GM10266 (cell line): ENCODE data around the gene PCDHA1.

ENCODE experiments used
- DNase-seq: peaks from one replicate; pipeline ENCODE4 v3.0.0; 2012; ENCODE audit errors: extremely low spot score
- TF ChIP-seq, protein P1 (sequence below): IDR thresholded peaks from 2 replicates; pipeline ENCODE4 v1.5.1; 2012; ENCODE audit warnings: mild to moderate bottlenecking, low read depth; ENCODE audit not compliant: control insufficient read depth, insufficient read depth; ENCODE audit errors: missing control alignments

PCDHA1 gene

DNA sequence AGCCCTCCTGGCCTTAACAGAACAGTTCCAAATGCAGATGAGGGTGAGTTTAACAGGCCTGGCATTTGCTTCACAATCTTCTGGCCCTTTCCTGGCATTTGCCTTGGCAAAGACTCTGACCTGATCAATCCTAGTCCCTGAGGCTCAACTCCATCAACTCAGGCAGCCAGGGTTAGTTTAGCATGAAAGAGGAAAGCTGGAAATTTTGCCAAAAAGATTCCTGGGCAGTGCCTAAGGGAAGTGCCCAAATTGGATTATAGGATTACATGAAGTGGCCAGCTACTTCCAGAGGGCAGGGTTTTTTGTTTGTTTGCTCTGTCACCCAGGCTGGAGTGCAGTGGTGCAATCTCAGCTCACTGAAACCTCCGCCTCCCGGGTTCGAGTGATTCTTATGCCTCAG is 217.1 kb downstream of the PCDHA1 start:
- DNase-seq, result no peak
- TF ChIP-seq, protein P1, sequence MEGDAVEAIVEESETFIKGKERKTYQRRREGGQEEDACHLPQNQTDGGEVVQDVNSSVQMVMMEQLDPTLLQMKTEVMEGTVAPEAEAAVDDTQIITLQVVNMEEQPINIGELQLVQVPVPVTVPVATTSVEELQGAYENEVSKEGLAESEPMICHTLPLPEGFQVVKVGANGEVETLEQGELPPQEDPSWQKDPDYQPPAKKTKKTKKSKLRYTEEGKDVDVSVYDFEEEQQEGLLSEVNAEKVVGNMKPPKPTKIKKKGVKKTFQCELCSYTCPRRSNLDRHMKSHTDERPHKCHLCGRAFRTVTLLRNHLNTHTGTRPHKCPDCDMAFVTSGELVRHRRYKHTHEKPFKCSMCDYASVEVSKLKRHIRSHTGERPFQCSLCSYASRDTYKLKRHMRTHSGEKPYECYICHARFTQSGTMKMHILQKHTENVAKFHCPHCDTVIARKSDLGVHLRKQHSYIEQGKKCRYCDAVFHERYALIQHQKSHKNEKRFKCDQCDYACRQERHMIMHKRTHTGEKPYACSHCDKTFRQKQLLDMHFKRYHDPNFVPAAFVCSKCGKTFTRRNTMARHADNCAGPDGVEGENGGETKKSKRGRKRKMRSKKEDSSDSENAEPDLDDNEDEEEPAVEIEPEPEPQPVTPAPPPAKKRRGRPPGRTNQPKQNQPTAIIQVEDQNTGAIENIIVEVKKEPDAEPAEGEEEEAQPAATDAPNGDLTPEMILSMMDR, result no peak

DNA sequence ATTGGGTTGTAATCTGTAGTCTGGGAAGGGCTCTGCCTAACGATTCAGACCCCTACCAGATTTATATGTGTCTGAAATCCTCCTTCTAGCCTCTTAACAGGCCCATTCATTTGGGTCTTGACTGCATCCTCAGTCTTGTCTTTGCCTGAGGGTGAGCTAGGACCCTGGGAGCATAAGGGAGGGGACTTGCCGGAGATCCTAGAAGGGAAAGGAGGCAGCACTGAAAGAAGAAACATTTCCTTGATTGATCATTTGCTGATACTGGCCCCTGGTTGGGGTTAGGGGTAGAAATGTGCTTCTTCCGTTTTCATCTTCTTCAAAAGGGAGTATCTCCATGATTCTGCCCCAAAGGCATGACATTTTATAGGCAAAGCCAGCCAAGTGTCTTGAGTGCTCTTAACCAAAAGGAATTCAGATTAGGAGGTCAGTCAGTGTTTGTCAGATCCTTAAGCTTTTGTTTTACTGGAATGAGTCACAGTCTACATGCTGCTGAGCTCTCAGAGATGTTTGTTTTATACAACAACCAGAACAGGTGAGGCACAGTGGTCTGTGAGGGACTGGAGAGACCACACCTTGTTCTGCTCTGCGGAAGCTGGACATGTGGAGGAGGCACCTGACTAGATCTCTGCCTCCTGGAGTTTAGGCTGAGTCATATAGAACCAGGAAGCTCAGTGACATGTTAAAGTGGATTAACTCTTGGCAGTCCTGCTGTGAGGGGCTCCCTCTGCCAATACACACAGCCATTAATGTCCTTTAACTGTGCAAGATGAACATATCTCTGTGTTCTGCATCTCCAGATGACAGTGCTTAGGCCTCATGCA is 218.1 kb downstream of the PCDHA1 start:
- TF ChIP-seq, protein P1, result no peak
- DNase-seq, result no peak

DNA sequence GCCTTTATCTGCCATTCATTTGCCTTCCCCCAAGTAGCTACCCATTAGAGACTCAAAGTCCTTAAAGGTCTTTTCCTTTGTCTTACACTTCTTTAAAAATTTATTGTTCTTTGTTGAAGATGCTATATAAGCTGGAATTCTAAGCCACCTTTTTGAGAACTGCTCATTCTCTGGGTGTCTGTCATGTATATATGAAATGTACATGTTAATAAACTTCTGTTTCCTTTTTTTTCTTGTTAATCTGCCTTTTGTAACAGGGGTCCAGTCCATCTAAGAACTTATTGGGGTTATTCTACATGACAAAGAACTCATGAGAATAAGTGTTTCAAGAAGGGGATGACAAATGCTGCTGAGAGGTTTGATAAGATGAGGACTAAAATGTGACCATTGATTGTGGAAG is 221.9 kb downstream of the PCDHA1 start:
- TF ChIP-seq, protein P1, result no peak
- no peak for DNase-seq

DNA sequence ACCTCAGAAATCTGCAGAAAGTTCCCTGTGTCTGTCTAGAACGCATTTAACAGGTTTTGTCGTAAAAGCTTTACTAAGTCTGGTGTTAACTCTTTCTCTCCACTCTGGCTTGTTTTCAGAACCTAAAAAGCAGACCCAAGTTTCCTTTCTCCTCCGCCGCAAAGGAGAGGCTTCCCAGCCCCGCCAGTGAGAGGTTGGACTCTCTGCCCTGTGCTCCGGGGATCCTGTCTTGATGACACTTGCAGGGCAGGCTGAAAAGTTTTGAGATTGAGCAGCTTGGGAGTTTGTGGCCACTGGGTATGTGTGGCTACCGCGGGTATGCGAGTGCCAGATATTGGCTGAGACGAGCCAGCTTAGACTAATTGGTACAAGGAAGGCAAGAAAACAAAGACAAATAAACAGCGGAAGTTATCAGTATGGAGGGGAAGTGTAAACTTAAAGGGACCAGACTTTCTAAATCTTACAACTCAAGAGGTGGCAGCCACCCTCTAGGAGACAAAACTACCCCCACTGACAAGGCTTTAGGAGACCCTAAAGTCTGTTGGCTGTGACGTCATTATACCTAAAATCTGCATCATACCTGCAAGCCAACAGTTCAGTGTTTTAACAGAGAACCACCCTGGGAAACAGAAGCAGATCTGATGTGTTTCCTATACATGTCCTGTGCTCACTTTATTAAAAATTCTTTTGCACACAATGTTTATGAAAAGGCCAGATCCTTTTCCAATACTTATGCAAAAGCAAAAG is 224.3 kb downstream of the PCDHA1 start:
- no peak for DNase-seq
- TF ChIP-seq, protein P1, result no peak

DNA sequence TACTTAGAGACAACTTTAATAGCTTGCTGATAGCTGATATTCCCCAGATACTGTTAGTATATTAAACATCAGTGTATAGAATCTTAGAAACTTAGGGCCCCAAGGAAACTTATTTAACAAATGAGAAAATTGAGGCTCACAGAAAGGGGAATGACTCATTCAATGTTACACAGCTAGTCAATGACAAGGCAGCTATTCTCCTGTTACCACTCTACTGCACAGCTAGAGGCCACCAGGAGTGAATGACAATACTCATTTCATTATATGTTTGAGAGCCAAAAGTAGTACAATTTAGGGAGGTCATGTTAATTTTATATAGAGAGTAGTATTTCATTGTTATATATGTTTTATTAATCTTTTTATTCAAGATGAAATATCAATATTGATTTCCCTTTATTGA is 232.0 kb downstream of the PCDHA1 start:
- DNase-seq, result no peak
- TF ChIP-seq, protein P1, result no peak

DNA sequence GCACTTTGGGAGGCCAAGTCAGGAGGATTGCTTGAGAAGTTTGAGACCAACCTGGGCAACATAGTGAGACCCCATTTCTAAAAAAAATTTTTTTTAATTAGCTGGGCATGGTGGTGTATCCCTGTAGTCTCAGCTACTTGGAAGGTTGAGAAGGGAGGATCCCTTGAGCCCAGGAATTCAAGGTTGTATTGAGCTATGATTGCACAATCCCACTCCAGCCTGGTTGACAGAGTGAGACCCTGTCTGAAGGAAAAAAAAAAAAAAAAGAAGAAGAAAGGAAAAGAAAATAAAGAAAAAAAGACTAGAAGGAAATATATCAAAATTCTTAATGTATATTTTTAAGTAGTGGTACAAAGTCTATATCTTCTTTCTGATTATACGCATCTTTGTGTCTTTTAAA is 236.4 kb downstream of the PCDHA1 start:
- TF ChIP-seq, protein P1, result no peak
- no peak for DNase-seq

DNA sequence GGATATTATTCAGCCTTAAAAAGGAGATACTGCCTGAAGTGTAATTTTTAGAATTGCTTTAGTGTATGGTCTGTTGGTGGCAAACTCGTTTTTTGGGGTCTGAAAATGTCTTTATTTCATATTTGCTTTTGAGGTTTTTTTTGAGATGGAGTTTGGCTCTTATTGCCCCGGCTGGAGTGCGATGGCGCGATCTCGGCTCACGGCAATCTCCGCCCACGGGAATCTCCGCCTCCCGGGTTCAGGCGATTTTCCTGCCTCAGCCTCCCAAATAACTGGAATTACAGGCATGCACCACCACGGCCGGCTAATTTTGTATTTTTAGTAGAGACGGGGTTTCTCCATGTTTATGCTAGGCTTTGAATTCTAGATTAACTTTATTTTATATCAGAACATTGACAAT is 245.1 kb downstream of the PCDHA1 start:
- no peak for DNase-seq
- TF ChIP-seq, protein P1, result no peak
